Trophoblast cell (in vitro differentiated cells and primary cell): Measurements from ENCODE around the gene SPTSSA.

Experiments
- DNase-seq, 2 donors: peaks; one replicate each; pipeline ENCODE4 v3.0.0-alpha.2; 2016
- H2AFZ ChIP-seq: 2 replicates; pipeline ENCODE4 v1.6.1; 2013; ENCODE audit warnings: low read length, moderate library complexity, mild to moderate bottlenecking; ENCODE audit not compliant: insufficient read depth, poor library complexity
- H2AK5ac ChIP-seq: 2 replicates; pipeline ENCODE4 v1.6.1; 2013; ENCODE audit warnings: mild to moderate bottlenecking, low read length
- H2BK120ac ChIP-seq: 2 replicates; pipeline ENCODE4 v1.6.1; 2013; ENCODE audit warnings: low read length, mild to moderate bottlenecking, moderate library complexity; ENCODE audit not compliant: insufficient read depth, poor library complexity
- H2BK12ac ChIP-seq: 2 replicates; pipeline ENCODE4 v1.6.1; 2013; ENCODE audit warnings: mild to moderate bottlenecking, low read length, moderate library complexity
- H2BK5ac ChIP-seq: 2 replicates; pipeline ENCODE4 v1.6.1; 2013; ENCODE audit warnings: low read length, low read depth, moderate library complexity, mild to moderate bottlenecking; ENCODE audit not compliant: poor library complexity
- H3K14ac ChIP-seq: 2 replicates; pipeline ENCODE4 v1.6.1; 2013; ENCODE audit warnings: mild to moderate bottlenecking, low read length
- H3K18ac ChIP-seq: 2 replicates; pipeline ENCODE4 v1.6.1; 2013; ENCODE audit warnings: mild to moderate bottlenecking, low read length
- H3K23ac ChIP-seq: 2 replicates; pipeline ENCODE4 v1.6.1; 2013; ENCODE audit warnings: low read length
- H3K27ac ChIP-seq: 2 replicates; pipeline ENCODE4 v1.5.1; 2013; ENCODE audit warnings: low read depth, mild to moderate bottlenecking, inconsistent platforms, low read length, moderate library complexity
- H3K27me3 ChIP-seq: 2 replicates; pipeline ENCODE4 v1.6.1; 2013; ENCODE audit warnings: inconsistent platforms, mild to moderate bottlenecking, low read length, moderate library complexity; ENCODE audit not compliant: insufficient read depth
- H3K36me3 ChIP-seq, 2 experiments: 1 replicate in 1 of 2; 2 replicates in 1 of 2; pipeline ENCODE4 v1.6.1; 2013; ENCODE audit warnings: low read length in 2 of 2, mild to moderate bottlenecking in 2 of 2, moderate library complexity in 1 of 2; ENCODE audit not compliant: insufficient read depth in 2 of 2, control insufficient read depth in 1 of 2
- H3K4ac ChIP-seq: 2 replicates; pipeline ENCODE4 v1.6.1; 2013; ENCODE audit warnings: low read depth, mild to moderate bottlenecking, low read length, moderate library complexity
- H3K4me1 ChIP-seq, 2 experiments: 1 replicate in 1 of 2; 2 replicates in 1 of 2; pipeline ENCODE4 v1.6.1; 2013; ENCODE audit warnings: low read length in 2 of 2, mild to moderate bottlenecking in 2 of 2, moderate library complexity in 1 of 2; ENCODE audit not compliant: insufficient read depth in 2 of 2, control insufficient read depth in 1 of 2
- H3K4me2 ChIP-seq: 2 replicates; pipeline ENCODE4 v1.6.1; 2013; ENCODE audit warnings: inconsistent platforms, mild to moderate bottlenecking, low read length, moderate library complexity
- H3K4me3 ChIP-seq: 2 replicates; pipeline ENCODE4 v1.5.1; 2013; ENCODE audit warnings: mild to moderate bottlenecking, low read depth, low read length, inconsistent platforms
- H3K79me1 ChIP-seq: one replicate; pipeline ENCODE4 v1.6.1; 2013; ENCODE audit warnings: low read length
- H3K79me2 ChIP-seq: 2 replicates; pipeline ENCODE4 v1.6.1; 2013; ENCODE audit warnings: low read length, mild to moderate bottlenecking; ENCODE audit not compliant: control insufficient read depth, insufficient read depth, poor library complexity
- H3K9ac ChIP-seq: 2 replicates; pipeline ENCODE4 v1.6.1; 2013; ENCODE audit warnings: mild to moderate bottlenecking, low read length
- H3K9me3 ChIP-seq: 2 replicates; pipeline ENCODE4 v1.6.1; 2013; ENCODE audit warnings: low read depth, mild to moderate bottlenecking, control low read depth, inconsistent platforms, low read length; ENCODE audit not compliant: insufficient read depth
- H4K12ac ChIP-seq: 2 replicates; pipeline ENCODE4 v1.6.1; 2013; ENCODE audit warnings: low read depth, mild to moderate bottlenecking, low read length, moderate library complexity
- H4K8ac ChIP-seq: 2 replicates; pipeline ENCODE4 v1.6.1; 2013; ENCODE audit warnings: low read depth, mild to moderate bottlenecking, low read length, moderate library complexity
- H4K91ac ChIP-seq: one replicate; pipeline ENCODE4 v1.6.1; 2013; ENCODE audit warnings: low read depth, mild to moderate bottlenecking, low read length, moderate library complexity
- WGBS: extraction: QIAGEN DNeasy Blood & Tissue Kit; methylation state at CpG from one replicate; pipeline ENCODE4 v1.1.7; 2013; ENCODE audit warnings: missing lambda C conversion rate; ENCODE audit not compliant: insufficient read length, insufficient coverage; ENCODE audit errors: extremely low coverage; 5-methylcytosine and 5-hydroxymethylcytosine counted together

Gene SPTSSA

GRCh38 chr14:34404416-34404815 lies 57.6 kb downstream of the SPTSSA start:
- no peaks in the 10 kb centered on the region for H3K9me3 ChIP-seq
- no peak overlapping the region for H3K14ac ChIP-seq
- H2AFZ ChIP-seq: no peak overlapping the region
- no peak overlapping the region for H4K12ac ChIP-seq
- H3K18ac ChIP-seq: no peak overlapping the region
- H3K4me1 ChIP-seq: no peaks in the 10 kb centered on the region
- H3K27ac ChIP-seq: no peak overlapping the region
- no peak overlapping the region for H2BK5ac ChIP-seq
- no peak overlapping the region for H3K9ac ChIP-seq
- no peak overlapping the region for H2BK12ac ChIP-seq
- no peaks in the 10 kb centered on the region for H3K27me3 ChIP-seq
- WGBS: no CpG with 5 or more reads among the region's 2 CpGs
- no peak overlapping the region for H3K23ac ChIP-seq
- H3K79me1 ChIP-seq: no peaks in the 10 kb centered on the region
- no peak overlapping the region for H3K4me3 ChIP-seq
- no peaks in the 10 kb centered on the region for H3K79me2 ChIP-seq
- H3K4ac ChIP-seq: no peak overlapping the region
- no peak overlapping the region for H4K91ac ChIP-seq
- no peak for DNase-seq
- no peak overlapping the region for H2BK120ac ChIP-seq
- H3K4me2 ChIP-seq: no peak overlapping the region
- no peak overlapping the region for H2AK5ac ChIP-seq
- no peak overlapping the region for H4K8ac ChIP-seq
- no peaks in the 10 kb centered on the region for H3K36me3 ChIP-seq

- no peaks in the 10 kb centered on the region for H3K36me3 ChIP-seq
- no peak overlapping the region for H3K14ac ChIP-seq
- DNase-seq: peak in 1 of 2 donors; percentile 33
- no peaks in the 10 kb centered on the region for H3K9me3 ChIP-seq
- H4K91ac ChIP-seq: no peak overlapping the region
- no peak overlapping the region for H2BK5ac ChIP-seq
- no peaks in the 10 kb centered on the region for H3K79me1 ChIP-seq
- no peak overlapping the region for H4K8ac ChIP-seq
- no peak overlapping the region for H2BK120ac ChIP-seq
- no peak overlapping the region for H4K12ac ChIP-seq
- no peak overlapping the region for H3K4ac ChIP-seq
- no peak overlapping the region for H3K27ac ChIP-seq
- H3K18ac ChIP-seq: no peak overlapping the region
- H3K4me2 ChIP-seq: no peak overlapping the region
- no peak overlapping the region for H2BK12ac ChIP-seq
- no peak overlapping the region for H2AFZ ChIP-seq
- H3K9ac ChIP-seq: no peak overlapping the region
- no peaks in the 10 kb centered on the region for H3K27me3 ChIP-seq
- H3K4me3 ChIP-seq: no peak overlapping the region
- WGBS: no CpG with 5 or more reads among the region's 5 CpGs
- H3K23ac ChIP-seq: no peak overlapping the region
- H2AK5ac ChIP-seq: no peak overlapping the region
- no peaks in the 10 kb centered on the region for H3K4me1 ChIP-seq
- no peaks in the 10 kb centered on the region for H3K79me2 ChIP-seq
Measured at GRCh38 chr14:34403646-34404045, 58.4 kb downstream of the SPTSSA start.

- Histone ChIP-seq H3K18ac (no peak overlapping the region), H3K4me1 (no peaks in the 10 kb centered on the region), H3K9ac (no peak overlapping the region), H3K4me2 (no peak overlapping the region), H3K9me3 (no peaks in the 10 kb centered on the region), H3K4me3 (no peak overlapping the region), H3K27me3 (no peaks in the 10 kb centered on the region), H3K14ac (no peak overlapping the region), H3K36me3 (no peaks in the 10 kb centered on the region), H3K79me1 (no peaks in the 10 kb centered on the region), H3K27ac (no peak overlapping the region), H2AFZ (no peak overlapping the region), H3K23ac (no peak overlapping the region), H2BK5ac (no peak overlapping the region), H2BK120ac (no peak overlapping the region), H3K79me2 (no peaks in the 10 kb centered on the region), H2BK12ac (no peak overlapping the region), H4K91ac (no peak overlapping the region), H3K4ac (no peak overlapping the region), H4K12ac (no peak overlapping the region), H4K8ac (no peak overlapping the region), H2AK5ac (no peak overlapping the region)
- DNase-seq: no peak
- no CpG with 5 or more reads among the region's 3 CpGs for WGBS
Measured at GRCh38 chr14:34398024-34398423, 64.0 kb downstream of the SPTSSA start.

- no peak overlapping the region for H3K4ac ChIP-seq
- H3K79me1 ChIP-seq: no peaks in the 10 kb centered on the region
- H2BK12ac ChIP-seq: no peak overlapping the region
- H3K23ac ChIP-seq: no peak overlapping the region
- H2AK5ac ChIP-seq: no peak overlapping the region
- H3K4me1 ChIP-seq: no peaks in the 10 kb centered on the region
- H3K14ac ChIP-seq: no peak overlapping the region
- H3K9ac ChIP-seq: no peak overlapping the region
- H3K27ac ChIP-seq: no peak overlapping the region
- H3K79me2 ChIP-seq: no peaks in the 10 kb centered on the region
- no CpG with 5 or more reads among the region's 4 CpGs for WGBS
- H2BK120ac ChIP-seq: no peak overlapping the region
- no peak overlapping the region for H4K12ac ChIP-seq
- no peak overlapping the region for H4K91ac ChIP-seq
- no peak for DNase-seq
- no peaks in the 10 kb centered on the region for H3K36me3 ChIP-seq
- H3K4me2 ChIP-seq: no peak overlapping the region
- H4K8ac ChIP-seq: no peak overlapping the region
- no peaks in the 10 kb centered on the region for H3K27me3 ChIP-seq
- H3K18ac ChIP-seq: no peak overlapping the region
- H3K9me3 ChIP-seq: peaks cover 2% of the 10 kb centered on the region
- no peak overlapping the region for H3K4me3 ChIP-seq
- no peak overlapping the region for H2AFZ ChIP-seq
- no peak overlapping the region for H2BK5ac ChIP-seq
Measured at GRCh38 chr14:34387974-34388516, 74.0 kb downstream of the SPTSSA start.
